CD4-positive, CD25-positive, alpha-beta regulatory T cell (primary cell): ENCODE measurements around the gene RAMACL. TPM values are rescaled to one million over a fixed set of nuclear protein-coding genes. Genes with fewer than 3 reads are reported as not detected.
A peak's percentile ranks its signal among the peaks of the same experiment; 100 is the strongest.

Source experiments
- ATAC-seq, 2 donors: fragments of 150-1000 bp; cut with Tn5 transposase; one replicate each; pipeline ENCODE4 v1.10.0; 2021; ENCODE audit warnings: low read depth in 2 of 2, moderate number of reproducible peaks in 2 of 2, moderate library complexity in 1 of 2
- DNase-seq, 3 donors: peaks; one replicate each; pipeline versions ENCODE4 v3.0.0 to v3.0.0-alpha.2; 2012 to 2022; ENCODE audit warnings: mixed read lengths in 1 of 3
- H3K27ac ChIP-seq: one replicate; pipeline ENCODE4 v1.7.0; 2013; ENCODE audit warnings: mild to moderate bottlenecking, low read length; ENCODE audit not compliant: insufficient read depth, poor library complexity, severe bottlenecking
- H3K27me3 ChIP-seq: one replicate; pipeline ENCODE4 v1.7.0; 2013; ENCODE audit warnings: low read length; ENCODE audit not compliant: control insufficient read depth, insufficient read depth
- H3K36me3 ChIP-seq: one replicate; pipeline ENCODE4 v1.7.0; 2013; ENCODE audit warnings: mild to moderate bottlenecking, low read length, moderate library complexity; ENCODE audit not compliant: control insufficient read depth, insufficient read depth
- H3K4me1 ChIP-seq: 2 replicates; pipeline ENCODE4 v1.7.0; 2013; ENCODE audit warnings: mild to moderate bottlenecking, low read length; ENCODE audit not compliant: insufficient read depth, control insufficient read depth, poor library complexity, severe bottlenecking
- H3K4me3 ChIP-seq: one replicate; pipeline ENCODE4 v1.7.0; 2013; ENCODE audit warnings: low read depth, mild to moderate bottlenecking, low read length, moderate library complexity
- H3K9me3 ChIP-seq, 2 experiments: 1 replicate in 1 of 2; 2 replicates in 1 of 2; pipeline ENCODE4 v1.7.0; 2013; ENCODE audit warnings: low read length in 2 of 2, mild to moderate bottlenecking in 1 of 2, moderate library complexity in 1 of 2; ENCODE audit not compliant: control insufficient read depth in 2 of 2
- H3K27ac Mint-ChIP-seq, 3 donors: one replicate each; pipeline ENCODE4 v1.8.0; 2020 to 2022; ENCODE audit warnings: mild to moderate bottlenecking in 3 of 3, mixed read lengths in 3 of 3, moderate library complexity in 2 of 3
- H3K27me3 Mint-ChIP-seq: one replicate; pipeline ENCODE4 v1.8.0; 2022; ENCODE audit warnings: mild to moderate bottlenecking, mixed read lengths
- H3K36me3 Mint-ChIP-seq: one replicate; pipeline ENCODE4 v1.8.0; 2020; ENCODE audit warnings: mixed read lengths
- H3K4me1 Mint-ChIP-seq, 4 donors: one replicate each; pipeline ENCODE4 v1.8.0; 2020 to 2022; ENCODE audit warnings: mixed read lengths in 4 of 4, mild to moderate bottlenecking in 1 of 4
- H3K4me3 Mint-ChIP-seq, 4 donors: one replicate each; pipeline ENCODE4 v1.8.0; 2020 to 2022; ENCODE audit warnings: mild to moderate bottlenecking in 4 of 4, mixed read lengths in 4 of 4, moderate library complexity in 3 of 4
- H3K9me3 Mint-ChIP-seq, 7 donors: one replicate each; pipeline ENCODE4 v1.8.0; 2020 to 2022; ENCODE audit warnings: mixed read lengths in 7 of 7, mild to moderate bottlenecking in 3 of 7, moderate library complexity in 2 of 7
- polyA plus RNA-seq, 4 donors: library from polyadenylated mRNA; unstranded; fragments of 300-500 nt; fragmentation: Illumina TruSeq; gene quantifications; one replicate each; pipeline ENCODE4 v1.2.3, GENCODE V29; 2021
- total RNA-seq: library from RNA; stranded (reverse); gene quantifications from one replicate; pipeline ENCODE4 v1.2.3, GENCODE V29; 2022

RAMACL gene
- total and polyA plus RNA-seq, 5 donors from 2014 or later: 0.16 to 0.52 (median 0.33) TPM

- Histone ChIP-seq H3K27me3 (peaks cover 18% of the 10 kb centered on the region), H3K36me3 (no peaks in the 10 kb centered on the region), H3K4me3 (peak overlapping the region; percentile 87), H3K4me1 (peaks cover 27% of the 10 kb centered on the region), H3K9me3 (no peaks in the 10 kb centered on the region), H3K27ac (peak overlapping the region; percentile 71)
- Mint-ChIP-seq H3K4me1 (peaks cover 6 to 28% (median 20%) of the 10 kb centered on the region in 4 donors), H3K4me3 (peak overlapping the region; percentile 93 to 97 (median 95)), H3K27ac (peak overlapping the region in 2 of 3 donors; percentile 93), H3K9me3 (peaks cover 0 to 2% (median 0%) of the 10 kb centered on the region in 7 donors), H3K36me3 (no peaks in the 10 kb centered on the region), H3K27me3 (peaks cover 27% of the 10 kb centered on the region)
- ATAC-seq (peak in 1 of 2 donors; percentile 1), DNase-seq (peak; percentile 12 to 68 (median 62))
Observed at GRCh38 chr6:166627875-166628801, 41.7 kb upstream of the RAMACL start.

DNA sequence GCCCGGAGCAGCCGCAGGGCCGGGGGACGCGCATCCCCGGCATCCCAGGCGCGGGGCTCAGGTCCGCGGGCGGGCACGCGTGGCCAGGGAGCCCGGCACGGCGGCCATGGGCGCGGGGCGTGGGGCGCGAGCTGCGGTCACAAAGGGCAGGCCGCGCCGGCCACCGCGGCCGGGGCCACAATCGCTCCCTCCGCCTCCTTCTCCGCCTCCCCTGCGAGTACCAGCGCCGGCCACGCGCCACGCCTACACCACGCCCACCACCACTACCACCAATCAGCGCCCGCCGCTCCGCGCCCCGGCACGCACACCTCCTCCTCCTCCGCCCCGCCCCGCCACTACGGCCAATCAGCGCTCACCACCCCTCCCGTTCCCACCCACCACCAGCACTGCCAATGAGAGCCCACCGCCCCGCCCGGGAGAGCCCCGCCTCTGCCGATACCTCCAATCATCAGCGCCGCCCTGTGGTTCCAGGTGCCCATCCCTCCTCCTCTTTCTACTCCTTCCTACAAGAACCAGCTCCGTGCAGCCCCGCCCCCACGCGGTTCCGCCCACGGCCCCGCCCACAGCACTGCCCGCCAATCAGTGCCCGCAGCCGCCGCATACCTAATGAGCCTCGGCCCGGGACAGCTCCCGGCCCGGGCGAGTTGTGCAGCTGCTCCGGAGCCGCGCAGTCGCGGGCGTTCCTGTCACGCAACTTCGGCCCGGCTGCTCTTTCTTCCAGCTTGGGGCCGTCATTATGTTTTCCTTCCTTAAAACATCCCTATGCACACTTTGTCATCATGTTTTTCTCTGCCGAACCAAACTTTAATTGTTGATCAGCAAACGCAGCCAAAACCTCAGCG lies 40.8 kb upstream of the RAMACL start, which contains the start of gene RPS6KA2:
Gene RPS6KA2 (minus strand): TSS at position 219 of the 842 bp plus-strand sequence. CDS start 232 bp downstream, outside the sequence.
- peaks cover 21% of the 10 kb centered on the region for H3K27me3 ChIP-seq
- peak; percentile 100 for DNase-seq
- H3K27me3 Mint-ChIP-seq: peaks cover 36% of the 10 kb centered on the region
- ATAC-seq: peak; percentile 90 to 94
- H3K27ac ChIP-seq: peak within 1 kb of the TSS; percentile 71
- peaks cover 6 to 28% (median 20%) of the 10 kb centered on the region in 4 donors for H3K4me1 Mint-ChIP-seq
- no peaks in the 10 kb centered on the region for H3K36me3 Mint-ChIP-seq
- peak within 1 kb of the TSS in 2 of 3 donors; percentile 93 for H3K27ac Mint-ChIP-seq
- no peaks in the 10 kb centered on the region for H3K36me3 ChIP-seq
- H3K4me3 ChIP-seq: peak within 1 kb of the TSS; percentile 87
- peak within 1 kb of the TSS; percentile 93 to 97 (median 95) for H3K4me3 Mint-ChIP-seq
- peaks cover 0 to 2% (median 0%) of the 10 kb centered on the region in 7 donors for H3K9me3 Mint-ChIP-seq
- no peaks in the 10 kb centered on the region for H3K9me3 ChIP-seq
- peaks cover 27% of the 10 kb centered on the region for H3K4me1 ChIP-seq

DNA sequence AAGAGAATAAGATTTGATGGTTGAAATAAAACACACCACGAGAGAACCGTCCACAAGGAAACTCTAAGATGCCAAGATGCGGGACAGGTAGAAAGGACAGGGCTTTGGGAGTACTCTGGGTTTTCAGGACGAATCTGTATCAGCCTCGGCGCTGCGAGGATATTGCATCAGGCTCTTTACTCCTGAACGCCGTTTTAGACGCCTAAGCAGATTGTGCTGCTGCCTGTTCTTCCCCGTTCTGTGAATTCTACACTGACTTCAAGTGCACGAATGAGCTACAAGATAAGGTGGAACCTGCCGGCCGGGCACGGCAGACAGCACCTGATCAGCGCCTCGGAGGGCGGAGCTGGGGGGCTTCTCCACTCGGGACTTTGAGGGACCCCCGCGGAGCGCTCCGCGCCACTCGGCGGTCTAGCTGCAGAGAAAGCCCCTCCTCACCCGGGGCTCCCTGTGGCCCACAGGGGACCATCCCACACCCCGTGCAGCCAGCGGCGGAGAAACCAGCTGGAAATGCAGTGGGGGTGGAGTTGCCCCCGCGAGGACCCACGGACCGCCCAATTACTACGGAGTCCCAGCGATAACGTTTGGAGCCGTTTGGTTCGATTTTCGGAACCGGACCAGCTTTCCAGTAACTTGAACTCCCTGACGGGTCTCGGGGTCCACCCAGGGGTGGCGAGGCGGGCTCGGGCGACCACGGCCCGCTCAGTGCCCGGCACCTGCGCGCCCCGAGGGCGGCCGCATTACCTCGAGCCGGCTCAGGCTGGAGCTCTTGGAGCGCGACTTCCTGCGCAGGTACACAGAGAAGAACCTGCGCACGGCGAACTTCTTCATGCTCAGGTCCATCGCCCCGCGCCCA lies 39.9 kb upstream of the RAMACL start:
- H3K9me3 ChIP-seq: no peaks in the 10 kb centered on the region
- H3K36me3 ChIP-seq: no peaks in the 10 kb centered on the region
- peaks cover 6 to 28% (median 21%) of the 10 kb centered on the region in 4 donors for H3K4me1 Mint-ChIP-seq
- peak overlapping the region; percentile 86 to 97 (median 90) for H3K4me3 Mint-ChIP-seq
- DNase-seq: peak; percentile 24 to 36 (median 28)
- H3K27ac ChIP-seq: no peak overlapping the region
- peak overlapping the region in 2 of 3 donors; percentile 11 to 70 for H3K27ac Mint-ChIP-seq
- peaks cover 0 to 2% (median 0%) of the 10 kb centered on the region in 7 donors for H3K9me3 Mint-ChIP-seq
- H3K27me3 Mint-ChIP-seq: peaks cover 44% of the 10 kb centered on the region
- ATAC-seq: no peak
- H3K4me3 ChIP-seq: peak overlapping the region; percentile 33
- H3K4me1 ChIP-seq: peaks cover 27% of the 10 kb centered on the region
- no peaks in the 10 kb centered on the region for H3K36me3 Mint-ChIP-seq
- H3K27me3 ChIP-seq: peaks cover 24% of the 10 kb centered on the region

DNA sequence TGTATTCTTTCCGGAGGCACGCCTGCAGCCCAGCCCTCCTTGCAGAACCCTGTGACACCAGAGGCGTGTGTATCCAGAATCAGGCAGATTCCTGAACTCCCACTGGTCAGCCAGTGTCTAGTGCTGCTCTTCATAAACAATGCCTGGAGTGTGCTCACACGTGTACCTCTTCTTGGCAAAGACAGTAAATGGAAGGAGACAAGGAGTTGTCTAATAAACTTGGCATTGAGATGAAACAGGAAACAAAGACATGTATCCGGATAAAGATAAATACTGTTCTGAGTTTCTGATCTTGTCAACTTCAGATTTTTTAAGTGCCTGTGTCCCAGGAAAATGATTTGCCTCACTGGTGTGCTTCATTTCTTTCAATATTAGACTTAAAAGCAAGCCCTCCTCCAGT lies 38.9 kb upstream of the RAMACL start:
- H3K9me3 Mint-ChIP-seq: peaks cover 0 to 2% (median 0%) of the 10 kb centered on the region in 7 donors
- H3K4me3 Mint-ChIP-seq: peak overlapping the region; percentile 85 to 90 (median 88)
- H3K27ac Mint-ChIP-seq: no peak overlapping the region
- DNase-seq (no peak), ATAC-seq (no peak)
- Histone ChIP-seq H3K27me3 (peaks cover 24% of the 10 kb centered on the region), H3K27ac (no peak overlapping the region), H3K4me3 (no peak overlapping the region), H3K36me3 (no peaks in the 10 kb centered on the region), H3K4me1 (peaks cover 27% of the 10 kb centered on the region), H3K9me3 (no peaks in the 10 kb centered on the region)
- peaks cover 6 to 28% (median 21%) of the 10 kb centered on the region in 4 donors for H3K4me1 Mint-ChIP-seq
- H3K36me3 Mint-ChIP-seq: no peaks in the 10 kb centered on the region
- peaks cover 50% of the 10 kb centered on the region for H3K27me3 Mint-ChIP-seq

GRCh38 chr6:166624275-166624674 lies 37.8 kb upstream of the RAMACL start:
- DNase-seq: no peak
- Mint-ChIP-seq H3K9me3 (peaks cover 0 to 1% (median 0%) of the 10 kb centered on the region in 7 donors), H3K4me1 (peaks cover 6 to 28% (median 21%) of the 10 kb centered on the region in 4 donors), H3K27me3 (peaks cover 54% of the 10 kb centered on the region), H3K36me3 (no peaks in the 10 kb centered on the region), H3K27ac (no peak overlapping the region), H3K4me3 (peak overlapping the region in 1 of 4 donors; percentile 48)
- Histone ChIP-seq H3K9me3 (no peaks in the 10 kb centered on the region), H3K27me3 (peaks cover 16% of the 10 kb centered on the region), H3K4me1 (peaks cover 27% of the 10 kb centered on the region), H3K36me3 (no peaks in the 10 kb centered on the region), H3K4me3 (no peak overlapping the region), H3K27ac (no peak overlapping the region)
- ATAC-seq: no peak

DNA sequence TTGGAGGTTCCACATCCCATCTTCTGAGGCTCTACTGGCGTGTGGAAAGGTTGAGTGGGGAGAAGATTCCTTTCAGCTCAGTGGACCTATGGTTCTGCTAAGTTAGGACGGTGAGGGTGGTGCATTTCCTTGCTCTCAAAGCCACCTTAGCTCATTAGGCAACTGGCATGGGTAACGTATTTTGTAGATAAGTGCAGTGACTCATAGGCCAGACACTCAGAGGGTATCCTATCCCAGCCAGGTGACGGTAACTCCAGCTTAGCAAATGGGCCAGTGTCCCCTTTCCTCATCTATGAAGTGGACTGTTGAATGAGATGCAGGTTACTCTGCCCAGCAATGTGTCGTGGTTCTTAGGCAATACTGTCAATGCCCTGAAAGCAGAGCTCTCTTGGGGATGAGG lies 36.8 kb upstream of the RAMACL start:
- Mint-ChIP-seq H3K27me3 (peaks cover 54% of the 10 kb centered on the region), H3K27ac (no peak overlapping the region), H3K4me1 (peaks cover 3 to 25% (median 19%) of the 10 kb centered on the region in 4 donors), H3K9me3 (peaks cover 0 to 1% (median 0%) of the 10 kb centered on the region in 7 donors), H3K36me3 (peaks cover 6% of the 10 kb centered on the region), H3K4me3 (peak overlapping the region in 1 of 4 donors; percentile 48)
- Histone ChIP-seq H3K36me3 (no peaks in the 10 kb centered on the region), H3K4me3 (no peak overlapping the region), H3K27ac (no peak overlapping the region), H3K9me3 (no peaks in the 10 kb centered on the region), H3K27me3 (peaks cover 11% of the 10 kb centered on the region), H3K4me1 (peaks cover 21% of the 10 kb centered on the region)
- DNase-seq (no peak), ATAC-seq (no peak)
